GM18507 (cell line): Measurements from ENCODE around the gene METTL26.
A peak's percentile ranks its signal among the peaks of the same experiment; 100 is the strongest.

Experiments used
- DNase-seq: peaks from one replicate; pipeline ENCODE4 v3.0.0; 2011; ENCODE audit warnings: low read depth; ENCODE audit not compliant: insufficient read length; ENCODE audit errors: extremely low spot score
- FAIRE-seq: peaks from 2 replicates; lab custom pipeline; 2011; peaks lifted over from hg19 to GRCh38; lab: Jason Lieb, UNC

The METTL26 gene

DNA sequence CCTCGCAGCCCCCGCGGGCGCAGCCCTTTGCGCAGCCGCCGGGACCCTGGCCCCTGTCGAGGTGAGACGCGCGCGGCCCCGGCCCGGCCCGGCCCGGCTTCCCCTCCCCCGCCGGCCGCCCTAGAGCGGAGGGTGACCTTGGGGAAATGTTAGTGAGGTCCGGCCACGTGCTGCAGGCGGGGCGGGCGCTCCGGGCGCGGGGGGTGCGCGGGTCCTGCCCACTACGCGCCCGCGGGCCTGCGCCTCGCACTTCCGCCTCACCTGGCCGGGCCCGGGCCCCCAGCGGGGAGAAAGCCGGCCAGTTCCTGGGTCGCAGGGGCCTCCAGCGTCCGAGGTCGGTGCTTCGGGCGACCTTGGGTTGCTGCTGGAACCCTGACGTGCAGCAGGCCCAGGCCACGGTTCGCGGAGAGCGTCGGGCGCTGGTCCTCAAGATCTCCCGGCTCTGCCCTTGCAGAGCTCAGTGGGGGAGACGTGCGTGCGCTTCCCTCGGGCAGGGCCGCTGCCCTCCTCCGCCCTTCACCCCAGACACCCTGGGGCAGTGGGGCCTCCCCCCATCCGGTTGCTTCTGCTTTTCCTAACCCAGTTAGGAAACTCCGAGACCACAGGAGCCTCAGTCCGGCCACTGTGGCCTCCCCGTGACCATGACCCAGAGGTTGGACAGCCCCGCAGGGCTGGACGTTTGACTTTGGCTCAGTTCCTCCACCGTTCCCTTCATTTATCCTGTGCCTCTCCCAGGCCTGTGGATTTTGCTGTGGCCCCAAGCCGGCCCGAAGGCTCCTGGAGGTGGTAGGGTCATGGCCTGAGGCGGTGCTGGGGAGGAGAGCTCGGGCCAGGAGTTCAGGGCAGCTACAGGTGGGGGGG lies 6.3 kb upstream of the METTL26 start:
- peak; percentile 45 for DNase-seq
- peak; percentile 29 for FAIRE-seq

DNA sequence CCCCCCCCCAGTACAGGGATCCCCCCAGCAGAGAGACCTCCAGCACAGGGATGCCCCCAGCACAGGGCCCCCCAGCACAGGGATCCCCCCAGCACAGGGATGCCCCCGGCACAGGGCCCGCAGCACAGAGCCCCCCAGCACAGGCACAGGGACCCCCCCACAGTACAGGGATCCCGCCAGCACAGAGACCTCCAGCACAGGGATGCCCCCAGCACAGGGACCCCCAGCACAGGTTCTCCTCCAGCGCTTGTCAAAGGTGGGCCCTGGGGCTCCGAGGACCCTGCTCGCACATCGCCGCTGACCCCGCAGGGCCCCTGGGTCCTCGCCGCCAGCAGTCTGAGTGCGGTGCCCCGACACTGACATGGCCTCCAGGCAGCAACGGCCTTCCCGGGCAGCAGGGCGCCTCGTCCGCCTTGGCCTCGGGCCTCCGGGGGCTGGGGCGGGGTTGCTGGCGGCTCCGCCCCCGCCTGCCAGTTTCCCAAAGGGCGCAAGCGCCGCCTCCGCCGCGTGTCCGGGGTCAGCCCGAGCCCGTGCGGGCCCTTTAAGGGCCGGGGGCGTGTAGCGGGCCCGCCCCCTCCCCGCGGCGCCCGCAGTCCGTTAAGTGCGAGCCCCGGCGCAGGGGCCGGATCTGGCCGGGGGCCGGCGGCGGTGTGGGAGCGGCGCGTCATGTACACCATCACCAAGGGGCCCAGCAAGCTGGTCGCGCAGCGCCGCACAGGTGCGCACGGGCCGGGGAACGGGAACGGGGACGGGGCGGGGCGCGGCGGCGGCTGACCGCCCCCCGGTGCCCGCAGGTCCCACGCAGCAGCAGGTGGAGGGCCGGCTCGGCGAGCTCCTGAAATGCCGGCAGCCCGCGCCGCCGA lies 5.5 kb upstream of the METTL26 start, which contains the start of gene MCRIP2:
Gene MCRIP2, plus strand, starts transcription at position 503 of the 863 bp plus-strand sequence. Its CDS starts 164 bp downstream, at position 667.
- FAIRE-seq = peak; percentile 86
- peak; percentile 71 for DNase-seq

DNA sequence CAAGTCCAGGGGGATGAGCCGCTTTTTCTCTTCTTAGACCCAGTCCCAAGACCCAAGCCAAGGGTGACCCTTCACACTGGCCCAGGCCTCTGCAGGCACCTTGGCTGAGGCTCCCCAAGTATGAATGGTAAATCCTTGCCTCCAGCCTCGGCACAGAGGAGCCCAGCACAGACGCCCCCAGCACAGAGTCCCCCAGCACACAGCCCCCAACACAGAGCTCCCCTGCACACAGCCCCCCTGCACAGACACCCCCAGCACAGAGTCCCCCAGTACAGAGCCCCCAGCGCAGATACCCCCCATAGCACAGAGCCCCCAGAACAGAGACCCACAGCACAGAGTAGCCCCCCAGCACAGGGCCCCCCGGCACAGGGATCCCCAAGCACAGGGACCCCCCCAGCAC lies 4.5 kb upstream of the METTL26 start:
- FAIRE-seq (no peak), DNase-seq (no peak)

DNA sequence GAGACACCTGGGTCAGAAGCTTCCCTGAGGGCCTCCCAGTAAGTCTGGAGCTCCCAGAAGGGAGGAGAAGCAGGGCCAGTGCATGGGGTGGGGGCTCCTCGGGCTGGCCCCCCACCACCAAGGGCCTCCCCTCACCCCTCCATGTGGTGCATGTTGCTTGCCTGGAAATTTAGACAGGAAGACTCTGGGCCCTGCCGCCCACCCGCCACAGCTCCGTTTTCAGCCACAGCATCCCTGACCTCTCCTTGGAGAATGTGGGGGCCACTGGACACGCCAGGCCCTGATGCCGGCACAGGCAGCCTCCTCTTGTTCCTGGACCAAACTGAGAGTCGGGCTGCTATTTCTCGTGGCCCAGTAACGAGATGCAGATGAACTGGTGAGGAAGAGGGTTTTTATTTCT lies 2.7 kb upstream of the METTL26 start:
- FAIRE-seq (no peak), DNase-seq (no peak)

DNA sequence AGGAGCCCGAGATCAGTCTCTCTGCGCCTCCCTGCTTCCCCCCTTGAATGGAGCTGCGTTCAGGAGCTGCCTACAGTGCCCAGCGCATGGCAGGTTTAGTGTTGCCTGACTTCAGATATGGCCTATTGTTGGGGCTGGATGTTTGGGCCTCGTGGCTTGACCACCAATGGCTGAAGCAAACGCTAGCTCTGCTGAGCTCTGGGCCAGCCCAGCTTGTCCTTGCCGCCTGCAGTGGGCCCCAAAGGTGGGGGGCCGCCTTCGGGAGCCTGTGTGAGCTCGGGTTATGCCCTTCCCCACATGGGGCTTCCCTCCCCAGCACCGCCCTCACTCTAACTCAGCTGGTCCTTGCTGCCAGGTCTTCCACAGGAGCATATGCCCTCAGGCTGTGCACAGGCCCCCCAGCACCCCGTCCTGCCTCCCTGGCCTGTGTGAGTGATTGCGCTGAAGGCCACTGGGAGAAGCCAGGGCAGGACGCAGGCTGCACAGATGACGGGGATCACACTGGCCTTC lies 2.0 kb upstream of the METTL26 start:
- DNase-seq (no peak), FAIRE-seq (no peak)

DNA sequence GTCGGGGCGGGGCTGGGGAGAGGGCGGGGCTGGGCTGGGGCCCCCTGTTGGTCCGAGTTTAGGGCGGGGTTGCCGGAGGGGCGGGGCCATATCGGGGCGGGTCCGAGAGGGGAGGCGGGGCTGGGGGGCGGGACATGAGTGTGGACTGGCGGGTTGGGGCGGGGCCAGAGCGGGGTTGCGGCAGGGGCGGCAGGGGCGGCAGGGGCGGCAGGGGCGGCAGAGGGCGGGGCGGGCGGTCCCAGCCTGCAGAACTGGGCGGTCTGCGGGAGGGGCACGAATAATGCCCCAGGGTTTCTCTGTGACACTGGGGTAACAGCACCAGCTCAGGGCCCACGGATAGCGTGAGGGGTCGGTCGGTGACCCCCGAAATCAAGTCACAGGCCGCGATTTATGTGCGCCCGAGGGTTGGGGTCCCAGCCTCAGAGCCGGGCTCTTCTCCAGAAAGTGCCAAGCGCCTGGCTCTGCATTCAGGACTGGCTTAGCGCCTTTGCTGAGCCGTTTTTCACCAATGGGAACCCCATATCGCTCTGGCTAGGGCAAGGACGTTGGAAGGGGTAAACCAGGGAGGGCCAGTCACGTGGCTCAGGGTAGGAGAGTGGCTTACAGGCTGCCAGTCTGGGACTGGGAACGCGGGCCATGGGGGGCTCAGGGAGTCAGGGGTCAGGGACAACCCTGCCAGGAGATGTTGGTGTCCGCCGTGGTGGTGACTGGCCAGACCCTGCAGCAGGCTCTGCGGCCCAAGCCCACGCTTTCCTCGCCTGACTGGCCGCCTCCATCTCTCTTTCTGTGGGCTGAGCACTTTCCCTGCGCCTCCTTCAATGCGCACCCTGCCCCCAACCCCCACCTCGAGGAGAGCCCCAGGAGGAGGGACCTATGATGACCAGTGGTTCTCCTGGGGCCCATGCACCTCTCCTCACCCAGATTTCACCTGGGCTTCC lies 1.2 kb upstream of the METTL26 start:
- FAIRE-seq (no peak), DNase-seq (peak; percentile 97)

DNA sequence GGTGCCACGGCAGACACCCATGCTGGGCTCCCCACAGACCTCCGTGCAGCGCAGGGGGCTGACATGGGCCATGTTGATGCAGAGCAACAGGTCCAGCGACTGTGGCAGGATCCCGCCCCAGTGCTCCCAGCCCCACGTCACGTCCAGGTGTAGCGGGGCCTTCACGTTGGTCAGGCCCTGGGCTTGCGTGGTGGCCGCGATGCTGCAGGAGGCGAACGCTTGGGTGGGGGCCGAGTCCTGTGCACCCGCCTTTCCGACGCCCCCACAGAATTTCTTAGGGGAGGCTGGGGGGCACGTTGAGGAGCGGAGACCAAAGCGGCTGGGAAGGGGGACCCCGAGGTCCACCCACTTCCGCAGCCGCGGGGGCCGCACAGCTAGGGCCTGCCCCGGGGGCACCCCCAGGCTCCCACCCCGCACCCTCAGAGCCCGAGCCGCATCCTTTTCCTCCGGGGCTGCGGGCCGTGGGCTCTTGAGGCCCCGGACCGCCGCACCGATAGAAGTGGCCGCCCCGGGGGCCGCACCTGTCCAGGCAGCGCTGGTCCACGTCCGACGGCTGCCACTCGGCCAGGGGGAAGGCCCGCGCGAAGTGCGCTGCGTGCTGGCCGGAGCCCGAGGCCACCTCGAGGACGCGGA lies 416 bp downstream of the METTL26 start:
- DNase-seq = no peak
- FAIRE-seq = no peak

DNA sequence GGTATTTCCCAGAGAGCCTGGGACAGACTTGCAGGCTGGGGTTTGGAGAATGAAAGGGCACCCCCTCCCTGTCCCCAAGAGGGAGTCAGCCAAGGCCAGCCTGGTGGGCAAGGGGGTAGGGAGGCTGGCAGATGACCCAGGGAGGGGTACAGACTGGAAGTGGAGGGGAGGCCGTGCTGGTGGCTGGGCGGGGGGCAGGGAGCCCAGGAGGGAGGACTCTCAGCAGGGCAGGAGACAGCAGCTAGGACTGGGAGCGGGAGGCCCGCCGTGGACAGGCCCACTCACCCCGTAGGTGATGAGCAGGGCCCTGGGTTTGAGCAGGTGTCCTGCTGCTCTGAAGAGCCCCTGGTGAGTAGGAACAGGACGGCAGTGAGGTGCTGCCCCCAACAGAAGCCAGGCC lies 1.1 kb downstream of the METTL26 start:
- DNase-seq (no peak), FAIRE-seq (no peak)

DNA sequence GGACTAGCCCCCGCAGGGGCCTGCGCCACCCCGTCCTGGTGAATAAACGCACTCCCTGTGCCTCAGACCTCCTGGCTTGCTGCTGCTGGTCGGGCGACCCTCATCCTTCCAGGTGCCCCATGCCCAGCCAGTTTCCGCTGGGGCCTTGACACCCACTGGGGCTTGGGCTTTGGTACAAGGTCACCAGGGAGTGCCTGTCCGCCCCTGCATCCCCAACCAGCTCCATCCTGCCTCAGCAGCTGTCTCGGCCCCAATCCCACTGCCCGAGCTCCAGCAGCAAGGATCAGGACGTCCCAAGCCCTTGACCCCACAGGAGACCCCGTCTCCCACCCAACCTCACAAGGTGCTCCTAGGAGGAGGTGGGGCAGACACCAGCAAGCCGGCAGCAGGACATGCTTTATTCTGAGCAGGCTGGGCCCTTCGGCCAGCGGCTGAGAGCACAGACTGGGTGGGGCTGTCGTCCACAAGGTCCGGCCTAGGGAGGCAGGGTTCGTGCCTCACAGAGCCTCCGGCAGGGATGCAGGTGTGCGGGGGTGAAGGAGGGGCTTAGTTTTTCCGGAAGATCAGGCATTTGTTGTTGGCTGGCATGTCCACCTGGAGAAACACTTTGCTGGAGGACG lies 1.9 kb downstream of the METTL26 start:
- FAIRE-seq (no peak), DNase-seq (no peak)

DNA sequence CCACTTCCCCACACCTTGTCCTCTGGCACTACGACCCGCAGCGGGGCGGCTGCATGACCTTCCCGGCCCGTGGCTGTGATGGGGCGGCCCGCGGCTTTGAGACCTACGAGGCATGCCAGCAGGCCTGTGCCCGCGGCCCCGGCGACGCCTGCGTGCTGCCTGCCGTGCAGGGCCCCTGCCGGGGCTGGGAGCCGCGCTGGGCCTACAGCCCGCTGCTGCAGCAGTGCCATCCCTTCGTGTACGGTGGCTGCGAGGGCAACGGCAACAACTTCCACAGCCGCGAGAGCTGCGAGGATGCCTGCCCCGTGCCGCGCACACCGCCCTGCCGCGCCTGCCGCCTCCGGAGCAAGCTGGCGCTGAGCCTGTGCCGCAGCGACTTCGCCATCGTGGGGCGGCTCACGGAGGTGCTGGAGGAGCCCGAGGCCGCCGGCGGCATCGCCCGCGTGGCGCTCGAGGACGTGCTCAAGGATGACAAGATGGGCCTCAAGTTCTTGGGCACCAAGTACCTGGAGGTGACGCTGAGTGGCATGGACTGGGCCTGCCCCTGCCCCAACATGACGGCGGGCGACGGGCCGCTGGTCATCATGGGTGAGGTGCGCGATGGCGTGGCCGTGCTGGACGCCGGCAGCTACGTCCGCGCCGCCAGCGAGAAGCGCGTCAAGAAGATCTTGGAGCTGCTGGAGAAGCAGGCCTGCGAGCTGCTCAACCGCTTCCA lies 2.6 kb downstream of the METTL26 start:
- DNase-seq (no peak), FAIRE-seq (no peak)

DNA sequence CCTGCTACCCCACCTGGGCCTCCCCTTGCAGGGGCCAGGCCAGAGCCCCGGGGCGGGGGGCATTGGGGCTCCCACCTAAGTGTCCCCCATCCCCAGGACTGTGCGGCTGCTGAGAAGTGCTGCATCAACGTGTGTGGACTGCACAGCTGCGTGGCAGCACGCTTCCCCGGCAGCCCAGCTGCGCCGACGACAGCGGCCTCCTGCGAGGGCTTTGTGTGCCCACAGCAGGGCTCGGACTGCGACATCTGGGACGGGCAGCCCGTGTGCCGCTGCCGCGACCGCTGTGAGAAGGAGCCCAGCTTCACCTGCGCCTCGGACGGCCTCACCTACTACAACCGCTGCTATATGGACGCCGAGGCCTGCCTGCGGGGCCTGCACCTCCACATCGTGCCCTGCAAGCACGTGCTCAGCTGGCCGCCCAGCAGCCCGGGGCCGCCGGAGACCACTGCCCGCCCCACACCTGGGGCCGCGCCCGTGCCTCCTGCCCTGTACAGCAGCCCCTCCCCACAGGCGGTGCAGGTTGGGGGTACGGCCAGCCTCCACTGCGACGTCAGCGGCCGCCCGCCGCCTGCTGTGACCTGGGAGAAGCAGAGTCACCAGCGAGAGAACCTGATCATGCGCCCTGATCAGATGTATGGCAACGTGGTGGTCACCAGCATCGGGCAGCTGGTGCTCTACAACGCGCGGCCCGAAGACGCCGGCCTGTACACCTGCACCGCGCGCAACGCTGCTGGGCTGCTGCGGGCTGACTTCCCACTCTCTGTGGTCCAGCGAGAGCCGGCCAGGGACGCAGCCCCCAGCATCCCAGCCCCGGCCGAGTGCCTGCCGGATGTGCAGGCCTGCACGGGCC lies 3.4 kb downstream of the METTL26 start:
- DNase-seq (no peak), FAIRE-seq (no peak)

DNA sequence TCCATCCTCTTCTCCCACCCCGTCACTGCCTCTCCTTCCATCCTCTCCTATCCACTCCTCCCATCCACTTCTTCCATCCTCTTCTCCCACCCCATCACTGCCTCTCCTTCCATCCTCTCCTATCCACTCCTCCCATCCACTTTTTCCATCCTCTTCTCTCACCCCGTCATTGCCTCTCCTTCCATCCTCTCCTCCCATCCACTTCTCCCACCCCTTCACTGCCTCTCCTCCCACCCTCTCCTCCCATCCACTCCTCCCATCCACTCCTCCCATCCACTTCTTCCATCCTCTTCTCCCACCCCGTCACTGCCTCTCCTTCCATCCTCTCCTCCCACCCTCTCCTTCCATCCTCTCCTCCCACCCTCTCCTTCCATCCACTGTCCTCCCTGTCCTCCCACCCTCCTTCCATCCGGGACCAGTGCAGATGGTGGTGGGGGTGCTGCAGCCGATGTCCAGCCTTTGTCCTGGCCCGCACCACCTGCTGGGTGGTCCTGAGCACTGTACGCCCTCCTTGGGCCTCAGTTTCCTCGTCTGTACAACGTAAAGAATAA lies 4.2 kb downstream of the METTL26 start:
- DNase-seq (no peak), FAIRE-seq (no peak)

DNA sequence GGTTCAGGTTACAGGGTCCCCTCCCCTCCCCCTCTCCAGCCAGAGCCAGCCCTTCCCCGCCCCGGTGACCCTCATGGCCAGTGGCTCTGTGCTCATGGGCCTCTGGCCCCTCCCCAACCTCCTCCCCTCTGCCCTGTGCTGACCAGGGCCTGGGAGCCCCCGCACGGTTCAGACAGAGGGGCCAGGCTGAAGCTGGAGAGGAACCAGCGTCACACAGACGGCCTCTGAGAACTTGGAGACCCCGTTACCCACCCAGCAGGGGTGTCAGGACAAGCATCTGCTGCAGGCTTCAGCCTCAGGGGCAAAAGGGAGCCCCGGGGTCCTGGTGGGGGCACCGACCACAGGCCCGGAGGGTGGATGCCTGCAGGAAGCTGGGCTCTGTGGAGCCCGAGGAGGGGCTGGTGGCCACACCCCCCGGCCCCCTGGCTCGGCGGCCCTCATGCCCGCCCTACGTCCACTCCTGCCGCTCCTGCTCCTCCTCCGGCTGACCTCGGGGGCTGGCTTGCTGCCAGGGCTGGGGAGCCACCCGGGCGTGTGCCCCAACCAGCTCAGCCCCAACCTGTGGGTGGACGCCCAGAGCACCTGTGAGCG lies 5.2 kb downstream of the METTL26 start, which contains the start of gene WFIKKN1:
Gene WFIKKN1, plus strand, starts transcription at position 171 of the 591 bp plus-strand sequence. Its CDS starts 269 bp downstream, at position 440.
- DNase-seq (no peak), FAIRE-seq (no peak)

DNA sequence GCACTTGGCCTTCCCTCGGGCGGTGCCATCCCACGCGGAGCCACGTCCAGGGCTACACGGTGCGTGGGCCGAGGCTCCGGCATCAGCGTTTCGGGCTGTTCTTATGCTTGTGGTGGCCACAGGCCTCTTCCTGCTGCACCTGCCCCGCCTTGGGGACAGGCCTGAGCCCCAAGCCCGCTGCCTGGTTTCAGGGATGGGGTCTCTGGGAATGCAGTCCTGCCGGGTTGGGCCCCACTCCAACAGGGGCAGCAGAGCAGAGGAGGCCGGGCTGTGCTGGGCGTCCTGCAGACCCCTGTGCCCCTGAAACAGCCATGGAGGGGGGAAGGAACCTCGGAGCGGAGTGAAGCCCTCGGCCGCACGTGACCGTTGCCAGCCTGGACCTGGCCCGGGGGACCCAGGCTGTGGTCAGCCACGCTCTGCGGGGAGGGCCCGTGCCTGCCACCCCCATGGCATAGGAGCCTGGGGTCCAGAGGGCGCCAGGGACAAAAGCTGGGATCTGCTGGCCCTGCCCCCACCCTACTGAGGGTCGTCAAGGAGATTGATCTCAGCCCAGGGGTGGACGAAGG lies 5.8 kb downstream of the METTL26 start:
- DNase-seq = no peak
- FAIRE-seq = no peak

DNA sequence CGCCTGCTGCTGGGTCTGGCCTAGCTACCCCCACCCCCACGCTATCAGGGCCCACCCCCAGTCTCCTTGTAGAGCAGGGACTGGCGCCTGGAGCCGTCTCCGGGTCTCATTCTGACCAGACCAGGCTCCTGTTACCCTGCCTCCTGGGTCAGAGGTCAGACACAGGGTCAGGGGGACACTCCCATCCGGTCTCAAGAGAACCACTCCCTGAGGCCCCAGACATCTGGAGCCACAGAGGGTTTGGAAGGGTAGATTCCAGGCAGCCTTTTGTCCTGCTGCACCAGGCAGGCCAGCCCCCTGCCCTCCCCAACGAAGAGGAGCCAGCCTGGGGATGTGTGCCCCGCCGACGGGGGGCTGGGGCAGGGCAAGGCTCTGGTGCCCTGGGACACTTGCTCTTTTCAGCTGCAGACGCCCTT lies 6.3 kb downstream of the METTL26 start:
- DNase-seq (no peak), FAIRE-seq (no peak)
